Stomach (tissue), 4 donors: Measurements from ENCODE around the gene MMEL1.

ENCODE experiments used
- EP300 ChIP-seq: sonication (generic); formaldehyde crosslinking; IDR thresholded peaks from one replicate; pipeline ENCODE4 v1.6.1; 2017; ENCODE audit warnings: antibody characterized with exemption
- POLR2A ChIP-seq, 4 donors: fragments of 450-650 bp; IDR thresholded peaks; one replicate each; pipeline ENCODE4 v1.6.1; 2016; ENCODE audit warnings: antibody characterized with exemption in 4 of 4, control low read depth in 2 of 4, mild to moderate bottlenecking in 1 of 4, moderate library complexity in 1 of 4
- POLR2AphosphoS5 ChIP-seq, 3 donors: sonication (generic); formaldehyde crosslinking; IDR thresholded peaks; one replicate each; pipeline ENCODE4 v1.6.1; 2016; ENCODE audit warnings: antibody characterized with exemption in 3 of 3
- TF ChIP-seq, protein P1 (sequence below), 7 experiments: fragments of 450-650 bp in 4 of 7; fragments of 200-600 bp in 3 of 7; sonication (generic) in 3 of 7; IDR thresholded peaks; one replicate each; pipeline ENCODE4 v1.5.1; 2016 to 2019; ENCODE audit warnings: antibody characterized with exemption in 7 of 7, control low read depth in 2 of 7, mild to moderate bottlenecking in 1 of 7

DNA sequence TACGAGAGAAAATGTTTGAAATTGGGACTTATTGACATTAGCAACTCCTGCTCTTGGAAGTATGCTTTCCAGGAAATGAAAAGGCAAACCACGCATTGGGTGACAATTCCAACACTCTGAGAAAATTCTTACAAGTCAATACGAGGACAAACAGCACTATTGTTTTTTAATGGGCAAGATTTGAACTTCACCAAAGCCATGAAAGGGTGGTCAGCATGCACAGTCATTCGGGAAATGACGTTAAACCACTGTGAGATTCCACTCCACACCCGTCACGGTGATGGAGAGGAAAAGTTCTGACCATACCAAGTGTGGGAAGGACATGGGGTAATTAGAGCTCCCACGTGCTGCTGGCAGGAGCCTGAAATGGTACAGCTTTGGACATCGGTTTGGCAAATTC is 58.5 kb downstream of the MMEL1 start:
- TF ChIP-seq, protein P1, sequence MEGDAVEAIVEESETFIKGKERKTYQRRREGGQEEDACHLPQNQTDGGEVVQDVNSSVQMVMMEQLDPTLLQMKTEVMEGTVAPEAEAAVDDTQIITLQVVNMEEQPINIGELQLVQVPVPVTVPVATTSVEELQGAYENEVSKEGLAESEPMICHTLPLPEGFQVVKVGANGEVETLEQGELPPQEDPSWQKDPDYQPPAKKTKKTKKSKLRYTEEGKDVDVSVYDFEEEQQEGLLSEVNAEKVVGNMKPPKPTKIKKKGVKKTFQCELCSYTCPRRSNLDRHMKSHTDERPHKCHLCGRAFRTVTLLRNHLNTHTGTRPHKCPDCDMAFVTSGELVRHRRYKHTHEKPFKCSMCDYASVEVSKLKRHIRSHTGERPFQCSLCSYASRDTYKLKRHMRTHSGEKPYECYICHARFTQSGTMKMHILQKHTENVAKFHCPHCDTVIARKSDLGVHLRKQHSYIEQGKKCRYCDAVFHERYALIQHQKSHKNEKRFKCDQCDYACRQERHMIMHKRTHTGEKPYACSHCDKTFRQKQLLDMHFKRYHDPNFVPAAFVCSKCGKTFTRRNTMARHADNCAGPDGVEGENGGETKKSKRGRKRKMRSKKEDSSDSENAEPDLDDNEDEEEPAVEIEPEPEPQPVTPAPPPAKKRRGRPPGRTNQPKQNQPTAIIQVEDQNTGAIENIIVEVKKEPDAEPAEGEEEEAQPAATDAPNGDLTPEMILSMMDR (IDR thresholded peaks at IDR 0.05) = no peak
- TF ChIP-seq POLR2A (IDR thresholded peaks at IDR 0.05) (no peak), POLR2AphosphoS5 (IDR thresholded peaks at IDR 0.05) (no peak), EP300 (no peak)
